ENCODE results near the gene EDNRA. TPM values are rescaled to one million over a fixed set of nuclear protein-coding genes. Genes with fewer than 3 reads are reported as not detected.

Gene EDNRA
- polyA plus RNA-seq, 12 donors: 20.8 to 75.8 (median 33.8) TPM; not detected in 1

DNA sequence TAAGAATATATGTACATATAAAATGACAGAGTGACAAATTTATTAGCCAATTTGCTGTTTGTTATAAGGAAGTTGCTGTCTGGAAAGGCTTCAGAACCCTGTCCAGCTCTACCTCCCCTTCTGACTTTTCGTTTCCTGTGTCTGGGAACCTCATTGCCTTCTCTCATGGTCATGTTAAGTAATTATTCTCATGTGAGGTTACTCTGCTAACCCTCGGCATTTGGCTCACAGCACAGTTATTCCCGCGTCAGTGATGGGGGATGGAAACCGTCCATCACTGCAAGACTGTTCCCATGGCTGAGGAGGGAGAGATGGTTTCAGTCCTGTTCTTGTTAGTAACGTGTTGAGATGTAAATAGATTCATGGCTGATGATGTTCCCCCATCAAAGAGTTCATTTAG is 11.9 kb downstream of the EDNRA start:
- DNase-seq: peak; percentile 56

DNA sequence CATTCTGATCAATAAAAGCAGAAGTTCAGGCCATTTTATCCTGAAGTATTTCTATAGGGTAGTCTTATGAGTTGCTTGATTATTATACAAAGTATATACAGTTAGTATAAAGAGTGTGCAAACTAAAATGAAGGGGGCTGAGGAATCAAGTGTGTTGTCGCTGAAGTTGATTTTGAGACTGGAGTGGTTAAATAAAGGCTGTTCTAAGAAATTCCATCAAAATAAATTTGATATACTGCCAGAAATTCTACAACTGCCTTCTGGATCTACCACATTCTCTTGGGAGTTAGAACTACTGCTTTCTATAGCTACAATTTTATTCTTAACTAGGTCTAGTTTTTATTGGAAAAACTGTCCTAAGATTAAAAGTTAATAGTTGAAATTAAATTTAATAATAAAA is 12.4 kb downstream of the EDNRA start:
- DNase-seq: no peak

DNA sequence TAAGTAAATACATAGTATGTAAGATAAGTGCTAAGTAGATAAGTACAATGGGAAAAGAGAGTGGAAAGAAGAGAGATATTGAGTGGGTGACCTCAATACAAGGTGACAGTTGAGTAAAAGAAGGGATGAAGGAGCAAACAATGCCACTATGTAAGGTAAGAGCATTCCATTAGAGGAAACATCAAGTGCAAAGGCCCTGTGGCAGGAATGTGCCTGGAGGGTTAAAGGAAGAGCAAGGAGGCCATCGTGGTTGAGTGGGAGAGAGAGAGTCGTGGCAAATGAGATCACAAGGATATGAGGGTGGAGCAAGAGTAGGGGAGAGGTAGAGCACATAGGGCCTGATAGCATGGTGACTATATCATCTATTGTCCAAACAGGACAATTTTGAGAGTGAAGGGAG is 13.4 kb downstream of the EDNRA start:
- DNase-seq: no peak

DNA sequence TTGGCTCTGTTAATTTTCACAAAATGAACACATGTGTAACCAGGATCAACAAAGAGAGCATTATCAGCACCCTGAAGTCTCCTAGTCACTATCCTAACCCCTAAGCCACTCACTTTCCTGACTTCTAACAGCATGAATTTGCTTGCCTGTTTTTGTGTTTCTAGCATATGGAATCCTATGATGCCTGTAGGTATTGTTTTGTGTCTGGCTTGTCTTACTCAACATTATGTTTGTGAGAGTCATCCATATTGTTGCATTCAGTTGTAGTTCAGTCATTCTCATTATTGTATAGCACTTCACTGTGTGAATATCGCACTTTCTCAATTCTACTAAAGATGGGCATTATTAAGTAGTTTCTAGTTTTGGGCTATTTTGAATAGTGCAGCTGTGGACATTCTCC is 15.6 kb downstream of the EDNRA start:
- DNase-seq: no peak

DNA sequence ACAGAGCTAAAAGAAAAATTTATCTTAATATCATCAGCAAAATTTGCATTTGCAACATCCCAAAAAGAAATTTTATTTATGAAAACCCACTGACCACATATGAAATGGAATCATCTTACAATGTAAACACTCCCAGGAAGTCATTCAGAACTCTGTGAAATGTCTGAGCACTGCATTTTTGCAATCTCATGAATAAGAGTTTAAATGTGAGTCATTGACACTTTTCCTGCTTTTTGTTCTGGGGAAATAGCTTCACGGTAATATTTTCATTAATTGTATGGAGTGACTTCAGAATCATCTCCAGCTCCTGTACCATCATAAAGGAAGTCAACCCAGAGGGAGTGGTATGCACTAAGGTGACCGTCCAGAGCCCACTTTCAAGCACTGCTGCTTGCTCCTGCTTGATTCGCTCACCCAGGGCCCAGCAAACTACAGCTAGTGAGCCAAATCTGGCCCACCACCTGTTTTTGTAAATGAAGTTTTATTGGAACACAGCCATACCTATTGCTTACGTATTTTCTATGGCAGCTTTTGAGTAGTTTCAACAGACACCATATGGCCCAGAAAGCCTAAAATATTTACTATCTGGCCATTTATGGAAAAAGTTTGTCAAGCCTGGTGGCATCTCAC is 17.2 kb downstream of the EDNRA start:
- no peak for DNase-seq

DNA sequence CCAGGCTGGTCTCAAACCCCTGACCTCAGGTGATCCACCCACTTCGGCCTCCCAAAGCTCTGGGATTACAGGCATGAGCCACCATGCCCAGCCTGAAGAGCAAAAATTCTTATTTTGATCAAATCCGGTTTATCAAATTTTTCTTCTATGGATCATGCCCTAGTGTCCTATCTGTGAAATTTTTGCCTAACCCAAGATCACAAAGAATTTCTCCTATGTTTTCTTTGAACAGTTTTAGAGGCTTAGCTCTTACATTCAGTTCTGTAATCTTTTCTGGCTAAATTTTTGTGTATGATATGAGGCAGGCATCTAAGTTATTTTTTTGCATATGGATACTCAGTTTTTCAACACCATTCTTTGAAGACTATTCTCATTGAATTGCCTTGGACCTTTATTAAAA is 27.4 kb downstream of the EDNRA start:
- no peak for DNase-seq

DNA sequence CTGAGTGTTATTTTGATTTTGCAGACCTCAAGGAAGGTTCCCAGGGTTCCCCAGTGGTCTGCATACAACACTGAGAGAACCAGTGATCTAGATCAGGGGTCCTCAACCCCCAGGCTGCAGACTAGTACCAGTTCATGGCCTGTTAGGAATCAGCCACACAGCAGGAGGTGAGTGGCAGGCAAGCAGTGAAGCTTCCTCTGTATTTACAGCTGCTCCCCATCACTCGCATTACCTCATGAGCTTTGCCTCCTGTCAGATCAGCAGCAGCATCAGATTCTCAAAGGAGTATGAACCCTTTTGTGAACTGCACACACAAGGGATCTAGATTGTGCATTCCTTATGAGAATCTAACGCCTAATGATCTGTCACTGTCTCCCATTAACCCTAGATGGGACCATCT is 28.5 kb downstream of the EDNRA start:
- DNase-seq: no peak

DNA sequence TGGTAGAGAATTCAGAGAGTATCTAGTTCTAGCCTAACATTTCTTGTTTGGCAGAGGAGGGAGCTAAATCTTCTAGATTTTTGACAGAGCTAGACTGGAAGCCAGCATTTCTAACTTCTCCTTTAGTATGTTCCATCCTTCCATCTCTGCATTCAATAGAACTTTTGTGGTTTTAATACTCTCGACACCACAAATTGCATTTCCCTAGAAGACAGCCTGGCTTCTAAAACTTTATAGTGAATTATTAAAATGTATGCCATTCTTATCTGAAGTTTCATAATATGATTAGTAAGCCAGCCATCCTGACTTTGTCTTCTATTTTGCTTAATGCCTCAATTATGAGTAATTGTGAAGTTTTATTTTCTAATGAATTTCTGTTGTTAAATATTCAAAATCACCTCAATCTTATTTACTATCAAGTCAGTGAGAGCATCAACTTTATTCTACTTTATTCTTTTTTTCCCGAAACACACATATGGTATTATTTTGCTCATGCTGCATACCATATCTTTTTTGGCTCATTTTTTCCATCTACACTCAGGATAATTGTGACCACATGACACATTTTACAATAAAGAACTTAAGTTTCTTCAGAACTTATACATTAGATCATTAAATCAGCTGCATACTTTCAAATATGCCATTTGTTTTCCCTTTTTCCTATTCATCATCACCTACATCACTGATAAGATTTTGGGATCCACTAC is 30.2 kb downstream of the EDNRA start:
- no peak for DNase-seq

DNA sequence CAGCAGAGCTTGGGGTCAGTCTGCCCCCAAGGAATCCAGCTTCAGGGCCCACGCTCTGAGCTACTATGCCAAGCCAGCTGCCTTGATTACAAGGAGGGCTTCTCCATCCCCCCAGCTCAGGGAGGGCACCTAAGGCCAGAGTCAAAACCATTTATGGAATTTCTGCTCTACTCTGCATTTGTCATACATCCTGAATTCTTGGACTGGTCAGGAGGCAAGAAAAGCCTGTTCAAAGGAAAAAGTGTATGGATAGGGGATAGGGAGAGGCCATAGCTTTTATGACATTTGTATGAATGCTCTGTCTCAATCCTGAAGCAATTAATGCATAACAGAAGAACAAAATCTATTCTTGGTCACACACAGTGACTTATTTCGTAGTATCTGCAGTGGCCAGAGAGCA is 32.2 kb downstream of the EDNRA start:
- DNase-seq: no peak

DNA sequence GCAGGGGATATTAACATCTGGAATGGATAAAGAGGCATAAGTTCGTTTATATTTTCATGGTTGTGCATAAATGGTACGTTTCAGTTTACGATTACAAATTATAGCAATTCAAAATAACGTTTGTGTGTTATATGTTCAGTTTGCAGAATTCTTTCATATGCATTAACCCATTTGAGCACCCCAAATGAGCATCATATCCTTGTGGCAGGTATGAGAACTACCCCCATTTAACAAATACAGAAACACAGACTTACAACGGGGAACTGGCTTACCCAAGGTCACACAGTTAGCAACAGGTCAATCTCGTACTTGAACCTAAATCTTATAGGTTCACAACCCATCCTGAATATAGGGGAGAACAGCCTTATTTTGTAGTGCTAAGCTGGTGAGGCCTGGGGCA is 33.1 kb downstream of the EDNRA start:
- no peak for DNase-seq

DNA sequence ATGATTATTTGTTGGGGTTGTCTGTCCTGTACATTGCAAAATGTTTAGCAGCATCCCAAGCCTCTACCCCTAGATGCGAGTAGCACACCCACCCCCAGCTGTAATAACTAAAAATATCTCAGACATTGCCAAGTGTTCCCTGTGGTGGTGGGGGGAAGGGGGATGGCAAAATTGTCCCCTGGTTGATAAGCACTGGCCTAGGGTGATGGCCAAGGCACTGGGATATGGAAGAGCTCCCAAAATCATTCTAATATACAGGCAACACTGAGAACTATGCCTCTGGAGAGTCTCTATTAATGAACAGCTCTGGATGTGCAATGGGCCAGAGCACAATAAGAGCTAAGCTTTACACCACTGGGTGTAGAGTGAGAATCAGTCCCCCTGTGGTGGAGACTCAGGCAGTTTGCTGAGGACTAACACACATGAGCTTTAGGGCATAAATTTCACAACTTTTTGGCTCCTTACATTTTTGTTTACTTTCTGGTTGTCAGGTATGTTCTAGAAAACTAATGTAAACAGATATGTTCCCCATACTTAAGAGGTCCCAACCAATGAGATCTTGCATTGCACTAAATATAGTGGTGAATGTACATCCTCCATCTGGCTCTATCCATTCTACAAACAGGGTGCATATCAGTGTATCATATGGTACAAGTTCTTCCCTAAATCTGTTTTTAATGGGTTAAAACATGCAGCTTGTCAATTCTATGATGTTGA is 34.5 kb downstream of the EDNRA start:
- DNase-seq: no peak

DNA sequence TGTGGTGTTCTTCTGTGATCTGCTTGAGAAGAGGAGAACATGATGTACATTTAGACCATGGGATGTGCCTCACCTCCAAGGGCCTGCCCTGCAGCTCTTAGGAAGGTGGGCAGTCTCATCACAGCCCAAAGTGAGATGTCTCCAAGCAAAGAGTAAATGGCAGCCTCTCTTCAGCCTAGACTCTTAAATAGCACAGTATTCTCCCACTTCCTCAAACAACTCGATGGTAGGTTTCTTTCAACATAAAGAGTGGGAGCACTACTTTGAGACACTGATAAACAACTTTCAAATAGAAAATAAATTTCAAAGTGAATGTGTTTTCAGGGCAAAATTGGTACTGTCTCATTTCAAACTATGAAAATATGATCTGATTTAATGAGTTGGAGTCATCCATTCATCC is 35.2 kb downstream of the EDNRA start:
- no peak for DNase-seq

DNA sequence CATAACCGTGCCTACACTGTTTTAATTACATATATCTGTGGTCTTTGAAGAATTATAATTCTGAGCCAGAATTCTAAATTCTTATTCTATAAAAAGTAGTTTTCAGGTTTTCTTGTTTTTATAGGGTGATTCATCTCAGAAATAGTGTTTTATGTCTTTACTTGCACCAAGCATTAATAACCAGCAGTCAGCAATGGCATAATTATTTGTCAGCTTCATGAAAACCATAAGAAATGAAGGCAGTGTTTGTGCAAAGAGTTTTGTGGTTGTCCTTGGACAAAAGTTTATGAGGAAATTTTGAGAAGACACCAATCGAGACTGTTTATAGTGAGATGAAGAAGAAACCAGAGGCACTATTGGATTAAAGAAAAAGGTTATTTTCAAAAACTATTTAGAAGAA is 37.2 kb downstream of the EDNRA start:
- DNase-seq: no peak

DNA sequence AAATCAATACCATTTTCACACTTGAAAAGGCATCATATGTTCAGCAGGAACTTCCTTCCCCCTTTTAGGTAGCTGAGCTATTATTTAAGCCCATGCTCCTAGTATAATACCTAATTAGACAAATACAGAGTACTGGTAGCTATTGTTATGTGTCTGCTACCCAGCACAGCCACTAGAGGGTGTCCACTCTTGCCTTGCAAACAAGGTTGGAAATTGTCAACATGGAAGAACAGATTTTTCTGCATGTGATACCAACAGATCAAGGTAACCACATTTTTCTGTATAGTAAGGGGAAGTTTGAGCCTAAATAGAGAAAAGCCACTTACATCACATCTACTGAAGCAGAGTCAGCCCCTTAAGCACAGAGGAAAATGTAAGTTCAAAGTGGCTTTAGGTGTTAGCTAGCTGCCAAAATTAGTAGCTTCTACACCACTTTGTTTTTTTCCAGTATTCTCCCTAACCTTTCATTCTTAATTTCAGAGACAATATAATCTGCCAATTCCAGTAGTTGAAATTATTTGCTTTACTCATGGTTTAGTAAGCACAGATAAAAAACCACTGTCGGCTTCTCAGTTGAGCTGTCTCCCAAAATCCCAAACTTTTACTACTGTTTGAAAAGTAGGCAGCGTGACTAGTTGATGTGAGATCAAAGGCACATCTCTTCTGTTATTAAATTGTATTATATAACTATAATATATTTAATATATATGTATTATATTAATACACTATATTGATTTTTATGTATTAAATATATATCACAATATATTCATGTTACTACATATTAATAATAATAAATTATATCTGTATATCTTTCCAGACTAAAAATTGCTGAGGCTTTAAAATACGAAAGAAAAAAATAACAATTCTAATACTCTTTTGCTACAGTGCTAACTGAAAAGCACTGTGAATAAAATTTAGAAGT is 38.2 kb downstream of the EDNRA start:
- DNase-seq: peak; percentile 18

DNA sequence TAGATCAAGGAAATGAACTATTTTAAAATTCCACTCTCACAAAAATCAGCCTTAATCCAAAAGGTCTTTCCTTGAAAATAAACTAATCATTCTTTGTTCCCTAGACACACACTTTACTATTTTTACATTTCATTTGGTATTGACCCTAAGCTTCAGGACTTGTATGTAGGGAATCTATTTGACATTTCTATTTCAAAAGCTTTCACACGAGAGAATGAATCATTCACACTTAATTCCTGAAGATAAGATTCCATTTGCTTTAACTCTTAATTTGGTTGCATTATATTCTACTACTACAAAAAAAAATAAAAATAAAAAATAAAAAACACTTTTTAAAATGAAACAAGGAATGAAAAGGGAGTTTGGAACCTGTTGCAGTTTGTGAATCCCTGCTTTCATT is 43.7 kb downstream of the EDNRA start:
- no peak for DNase-seq

DNA sequence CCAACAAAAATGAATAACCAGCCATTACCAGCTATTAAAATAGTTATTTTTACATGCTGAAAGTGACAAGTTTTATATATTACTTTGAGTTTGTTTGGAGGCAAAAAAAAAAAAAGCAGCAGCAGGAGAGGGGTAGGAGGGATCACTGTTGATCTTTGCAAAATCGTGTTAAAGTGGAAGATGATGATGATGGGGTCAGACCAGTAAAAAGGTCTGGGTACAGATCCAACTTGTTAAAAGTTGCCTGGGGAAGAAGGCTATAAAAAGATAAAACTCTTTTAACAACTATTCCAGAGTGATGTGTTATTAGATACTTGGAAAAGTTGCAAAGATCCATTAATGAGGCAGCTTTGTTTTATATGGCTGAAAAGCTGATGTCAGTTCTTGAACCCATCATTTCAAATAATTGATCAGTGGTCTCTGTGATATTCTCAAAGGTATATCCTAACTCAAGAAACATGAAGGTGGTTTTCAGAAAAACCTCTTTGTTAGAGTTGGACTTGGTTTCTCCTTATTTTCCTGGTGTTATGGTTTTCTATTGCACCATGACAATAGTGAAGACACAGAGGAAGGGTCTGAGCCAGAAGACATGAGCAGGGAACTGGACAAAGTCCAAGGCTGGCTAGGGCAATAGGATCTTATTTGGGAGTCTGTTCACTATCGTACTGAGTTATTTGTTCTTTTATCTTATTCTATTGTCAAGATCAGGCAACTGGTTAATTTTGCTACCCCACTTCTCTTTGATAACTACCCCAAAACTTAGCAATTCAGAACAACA is 44.8 kb downstream of the EDNRA start:
- DNase-seq: no peak

DNA sequence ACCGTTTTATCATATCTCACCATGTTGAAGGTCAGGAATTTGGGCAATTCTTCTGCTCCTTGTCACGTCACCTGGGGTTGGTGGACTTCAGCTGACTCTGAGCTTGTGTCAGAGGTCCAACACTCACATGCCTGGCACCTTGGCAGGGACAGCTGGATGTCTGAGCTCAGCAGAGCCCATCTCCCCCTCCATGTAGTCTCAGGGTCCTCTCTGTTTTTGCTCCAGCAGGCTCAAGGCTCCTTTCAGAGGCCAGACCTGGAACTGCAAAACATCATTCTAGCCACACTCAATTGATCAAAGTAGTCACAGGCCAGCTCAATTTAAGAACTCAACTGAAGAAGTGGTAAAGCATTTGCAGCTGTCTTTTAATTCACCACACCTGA is 45.4 kb downstream of the EDNRA start:
- no peak for DNase-seq

DNA sequence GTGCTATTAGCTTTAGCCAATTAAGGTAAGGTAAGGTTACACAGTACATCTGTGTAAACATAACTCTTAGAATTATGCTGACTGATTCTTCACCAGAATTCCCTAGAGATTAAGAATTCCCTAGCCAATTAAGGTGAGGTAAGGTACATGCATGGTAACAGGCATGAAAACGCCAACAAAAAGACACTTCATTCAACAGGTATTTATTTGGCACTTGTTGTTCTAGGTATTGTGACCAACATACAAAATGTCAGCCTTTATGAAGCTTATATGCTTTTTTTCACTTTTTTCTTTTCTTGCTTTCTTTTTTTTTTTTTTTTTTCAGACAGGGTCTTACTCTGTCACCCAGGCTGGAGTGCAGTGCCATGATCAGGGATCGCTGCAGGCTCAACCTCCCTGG is 47.2 kb downstream of the EDNRA start:
- DNase-seq: no peak

DNA sequence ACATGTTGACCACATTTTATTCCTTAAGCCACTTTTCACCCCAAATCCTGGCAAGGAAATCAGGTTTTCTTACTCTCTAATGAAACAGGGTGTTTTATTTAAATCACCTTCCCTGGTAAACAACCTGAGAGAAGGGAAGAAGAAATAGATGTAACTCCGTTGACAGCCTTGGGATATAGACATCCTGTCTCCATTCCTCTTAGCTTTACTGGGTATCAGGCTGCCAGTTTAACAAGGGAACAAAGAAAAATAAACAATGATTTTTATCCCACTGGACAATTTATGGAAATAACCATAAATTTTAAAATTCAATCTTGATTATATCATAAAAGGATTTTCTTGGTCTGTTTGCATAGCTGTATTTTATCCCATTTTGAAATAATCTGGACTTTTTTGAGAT is 49.2 kb downstream of the EDNRA start:
- no peak for DNase-seq

DNA sequence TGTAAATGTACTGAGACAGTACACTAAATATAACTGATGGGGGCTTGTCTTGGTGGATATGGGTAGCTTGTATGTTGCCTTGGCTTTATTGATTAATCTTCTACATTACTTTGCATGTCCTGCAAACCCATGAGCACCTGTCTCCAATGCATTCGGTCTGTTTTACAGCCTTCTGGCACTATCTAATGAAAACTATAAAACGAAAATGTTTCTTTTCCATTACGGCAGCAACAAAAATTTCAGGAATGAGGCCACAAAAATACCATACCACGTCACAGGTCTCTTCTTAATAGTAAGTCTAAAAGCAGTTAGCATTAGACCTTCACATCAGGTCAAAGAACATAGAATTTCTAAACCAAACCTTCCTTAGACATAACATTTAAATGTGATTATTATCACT is 49.8 kb downstream of the EDNRA start:
- no peak for DNase-seq

DNA sequence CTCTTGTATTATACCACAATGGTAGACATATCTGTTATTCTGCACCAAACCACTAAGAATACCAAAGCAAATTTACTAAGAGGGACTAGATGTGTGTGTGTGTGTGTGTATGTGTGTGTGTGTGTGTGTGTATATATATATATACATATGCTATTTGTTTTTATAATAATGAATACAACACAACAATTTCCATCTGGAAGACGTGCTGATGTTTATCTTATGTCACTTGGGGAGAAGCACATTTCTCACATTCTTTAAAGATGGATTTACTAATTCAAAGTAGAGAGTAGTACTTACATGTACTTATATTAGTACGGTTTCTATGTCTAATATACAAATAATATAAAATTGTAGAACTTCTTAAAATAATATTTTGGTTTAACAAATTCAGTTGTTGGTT is 52.0 kb downstream of the EDNRA start:
- DNase-seq: no peak
